GM12872 (cell line): ENCODE data around the gene RABL2B.
"Not testable (repeated sequence)": the region's sequence is repeated elsewhere in the genome, so short reads cannot be mapped to it uniquely, and the experiment has no call there.

Experiments used
- TF ChIP-seq, protein P1 (sequence below): IDR thresholded peaks from 3 replicates; pipeline ENCODE4 v1.5.1; 2011; ENCODE audit warnings: low read depth, mild to moderate bottlenecking, low read length, moderate library complexity; ENCODE audit not compliant: insufficient read depth

The RABL2B gene

DNA sequence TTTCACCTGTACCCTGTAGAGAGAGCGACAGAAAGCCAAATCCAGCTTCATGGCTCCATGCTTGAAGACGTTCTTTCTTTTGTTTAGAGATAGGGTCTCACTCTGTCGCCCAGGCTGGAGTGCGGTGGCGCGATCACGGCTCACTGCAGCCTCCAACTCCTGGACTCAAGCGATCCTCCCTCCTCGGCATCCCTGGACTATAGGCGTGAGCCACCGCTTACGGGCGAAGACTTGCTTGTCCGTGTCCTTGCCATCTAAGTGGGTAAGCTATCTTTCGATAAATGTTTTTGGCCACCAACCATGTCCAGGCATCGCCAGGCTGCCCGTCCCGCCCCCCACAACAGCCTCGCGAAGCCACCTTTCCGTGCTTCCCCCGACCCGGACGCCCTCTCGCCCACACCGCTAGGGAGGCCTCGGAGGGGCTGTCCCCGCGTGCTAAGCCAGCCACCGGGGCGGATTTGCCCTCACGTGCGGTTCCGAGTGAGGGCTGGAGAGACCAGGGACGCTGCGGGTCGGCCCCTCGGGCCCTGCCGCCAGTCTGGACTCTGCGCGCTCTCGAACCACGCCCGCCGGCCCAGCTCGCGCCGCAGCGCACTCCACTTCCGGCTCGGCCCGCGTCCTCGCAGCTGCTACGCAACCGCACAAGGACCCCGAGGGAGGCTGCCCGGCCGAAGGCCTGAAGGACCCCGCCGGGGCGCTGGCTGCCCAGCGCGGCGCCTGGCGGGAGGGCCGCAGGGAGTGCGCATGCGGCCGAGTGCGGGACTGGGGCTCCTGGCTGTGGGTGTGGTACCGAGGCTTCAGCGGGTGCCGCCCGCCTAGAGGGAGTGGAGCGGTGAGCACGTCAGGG lies at the start of gene RABL2B:
Gene RABL2B, minus strand, starts transcription at position 604 of the 847 bp plus-strand sequence. CDS start 1,342 bp downstream, outside the sequence.
- TF ChIP-seq, protein P1, sequence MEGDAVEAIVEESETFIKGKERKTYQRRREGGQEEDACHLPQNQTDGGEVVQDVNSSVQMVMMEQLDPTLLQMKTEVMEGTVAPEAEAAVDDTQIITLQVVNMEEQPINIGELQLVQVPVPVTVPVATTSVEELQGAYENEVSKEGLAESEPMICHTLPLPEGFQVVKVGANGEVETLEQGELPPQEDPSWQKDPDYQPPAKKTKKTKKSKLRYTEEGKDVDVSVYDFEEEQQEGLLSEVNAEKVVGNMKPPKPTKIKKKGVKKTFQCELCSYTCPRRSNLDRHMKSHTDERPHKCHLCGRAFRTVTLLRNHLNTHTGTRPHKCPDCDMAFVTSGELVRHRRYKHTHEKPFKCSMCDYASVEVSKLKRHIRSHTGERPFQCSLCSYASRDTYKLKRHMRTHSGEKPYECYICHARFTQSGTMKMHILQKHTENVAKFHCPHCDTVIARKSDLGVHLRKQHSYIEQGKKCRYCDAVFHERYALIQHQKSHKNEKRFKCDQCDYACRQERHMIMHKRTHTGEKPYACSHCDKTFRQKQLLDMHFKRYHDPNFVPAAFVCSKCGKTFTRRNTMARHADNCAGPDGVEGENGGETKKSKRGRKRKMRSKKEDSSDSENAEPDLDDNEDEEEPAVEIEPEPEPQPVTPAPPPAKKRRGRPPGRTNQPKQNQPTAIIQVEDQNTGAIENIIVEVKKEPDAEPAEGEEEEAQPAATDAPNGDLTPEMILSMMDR, result not testable (repeated sequence)

DNA sequence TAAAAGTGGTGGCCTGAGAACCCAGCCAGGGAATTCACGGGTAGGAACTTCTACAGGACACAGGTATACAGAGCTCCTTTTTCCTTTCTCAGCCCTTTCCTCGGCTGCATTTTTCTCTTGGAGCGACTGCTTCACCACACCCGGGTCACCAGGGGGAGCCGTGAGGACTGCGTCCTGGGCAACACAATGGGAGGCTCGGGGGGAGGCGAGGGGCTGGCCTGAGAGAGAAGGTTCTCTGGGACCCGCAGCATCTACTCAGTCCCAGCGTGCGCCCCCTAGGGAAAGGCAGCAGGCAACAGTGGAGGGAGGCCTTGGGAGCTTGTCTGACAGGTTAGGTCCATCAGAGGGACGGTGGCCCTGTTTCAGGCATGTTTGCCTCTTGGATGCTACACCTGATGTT lies 8.3 kb downstream of the RABL2B start:
- TF ChIP-seq, protein P1, result peak; percentile 32; the same call in 2 of the 3 replicates

DNA sequence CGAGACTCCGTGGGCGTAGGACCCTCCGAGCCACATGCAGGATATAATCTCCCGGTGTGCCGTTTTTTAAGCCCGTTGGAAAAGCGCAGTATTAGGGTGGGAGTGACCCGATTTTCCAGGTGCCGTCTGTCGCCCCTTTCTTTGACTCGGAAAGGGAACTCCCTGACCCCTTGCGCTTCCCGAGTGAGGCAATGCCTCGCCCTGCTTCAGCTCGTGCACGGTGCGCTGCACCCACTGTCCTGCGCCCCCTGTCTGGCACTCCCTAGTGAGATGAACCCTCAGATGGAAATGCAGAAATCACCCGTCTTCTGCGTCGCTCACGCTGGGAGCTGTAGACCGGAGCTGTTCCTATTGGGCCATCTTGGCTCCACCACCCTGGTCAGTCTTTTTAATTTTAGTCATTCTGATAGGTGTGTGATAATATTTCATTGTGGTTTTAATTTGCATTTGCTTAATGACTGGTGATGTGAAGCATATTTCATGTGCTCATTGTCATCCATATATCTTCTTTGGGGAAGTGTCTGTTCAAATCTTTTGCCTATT lies 26.4 kb downstream of the RABL2B start:
- TF ChIP-seq, protein P1, result peak; percentile 25; the same call in 1 of the 3 replicates

DNA sequence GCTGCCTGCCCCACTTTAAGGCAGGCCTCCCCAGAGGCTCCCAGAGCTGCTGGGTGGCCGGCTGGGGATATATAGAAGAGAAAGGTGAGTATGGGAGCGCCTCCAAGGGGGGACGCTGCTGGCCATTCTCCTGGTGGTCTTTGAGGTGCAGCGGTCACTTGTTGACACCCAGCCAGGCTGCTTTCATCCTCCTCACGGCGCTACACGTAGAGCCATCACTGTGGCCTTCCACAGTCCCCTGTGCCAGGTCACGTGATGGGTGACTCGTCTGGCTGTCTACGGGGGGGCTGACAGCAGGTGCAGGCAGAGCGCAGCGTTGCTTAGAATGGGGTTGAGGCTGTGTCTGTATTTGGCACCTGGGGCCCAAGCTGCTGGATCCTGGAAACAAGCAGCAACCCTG lies 43.5 kb downstream of the RABL2B start:
- TF ChIP-seq, protein P1, result no peak

DNA sequence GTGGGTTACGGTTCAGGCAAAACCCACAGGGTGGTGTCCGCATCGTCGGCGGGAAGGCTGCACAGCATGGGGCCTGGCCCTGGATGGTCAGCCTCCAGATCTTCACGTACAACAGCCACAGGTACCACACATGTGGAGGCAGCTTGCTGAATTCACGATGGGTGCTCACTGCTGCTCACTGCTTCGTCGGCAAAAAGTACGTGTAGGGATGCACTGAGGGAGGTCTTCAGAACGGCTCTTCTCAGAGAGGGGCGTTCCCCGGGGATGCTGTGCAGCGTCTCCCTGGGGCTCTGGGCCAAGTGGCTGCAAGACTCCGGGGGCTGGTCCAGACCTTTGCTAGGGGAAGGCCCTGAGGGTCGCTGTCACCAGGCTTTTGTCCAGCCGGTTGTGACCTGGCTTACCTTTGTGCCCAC lies 44.2 kb downstream of the RABL2B start:
- TF ChIP-seq, protein P1, result no peak

DNA sequence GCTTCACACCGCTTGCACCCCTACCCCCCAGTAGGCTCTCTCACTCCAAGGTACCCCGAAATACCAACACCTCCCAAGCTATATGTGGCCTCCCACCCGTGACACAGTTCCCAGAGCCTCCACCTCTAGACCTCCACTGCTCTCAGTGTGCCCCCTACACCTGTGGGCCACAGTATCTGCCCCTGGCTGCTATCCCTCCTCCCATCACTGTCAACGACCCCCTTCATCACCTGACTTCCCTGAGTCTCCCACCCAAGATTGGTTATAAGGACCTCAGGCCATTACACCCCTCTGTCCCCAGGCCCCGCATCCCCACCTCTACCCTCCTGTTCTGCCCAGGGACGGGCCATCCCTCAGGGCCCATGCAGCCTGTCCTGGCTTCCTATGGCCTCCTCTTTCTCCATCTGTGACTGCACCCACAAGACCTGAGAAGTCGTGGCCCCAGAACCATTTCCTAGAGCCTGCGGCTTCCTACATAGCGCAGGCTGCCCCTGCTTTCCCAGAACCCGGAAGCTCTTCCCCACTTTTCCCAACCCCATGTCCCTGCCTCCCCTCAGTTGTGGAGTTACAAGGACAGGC lies 44.7 kb downstream of the RABL2B start:
- TF ChIP-seq, protein P1, result no peak

DNA sequence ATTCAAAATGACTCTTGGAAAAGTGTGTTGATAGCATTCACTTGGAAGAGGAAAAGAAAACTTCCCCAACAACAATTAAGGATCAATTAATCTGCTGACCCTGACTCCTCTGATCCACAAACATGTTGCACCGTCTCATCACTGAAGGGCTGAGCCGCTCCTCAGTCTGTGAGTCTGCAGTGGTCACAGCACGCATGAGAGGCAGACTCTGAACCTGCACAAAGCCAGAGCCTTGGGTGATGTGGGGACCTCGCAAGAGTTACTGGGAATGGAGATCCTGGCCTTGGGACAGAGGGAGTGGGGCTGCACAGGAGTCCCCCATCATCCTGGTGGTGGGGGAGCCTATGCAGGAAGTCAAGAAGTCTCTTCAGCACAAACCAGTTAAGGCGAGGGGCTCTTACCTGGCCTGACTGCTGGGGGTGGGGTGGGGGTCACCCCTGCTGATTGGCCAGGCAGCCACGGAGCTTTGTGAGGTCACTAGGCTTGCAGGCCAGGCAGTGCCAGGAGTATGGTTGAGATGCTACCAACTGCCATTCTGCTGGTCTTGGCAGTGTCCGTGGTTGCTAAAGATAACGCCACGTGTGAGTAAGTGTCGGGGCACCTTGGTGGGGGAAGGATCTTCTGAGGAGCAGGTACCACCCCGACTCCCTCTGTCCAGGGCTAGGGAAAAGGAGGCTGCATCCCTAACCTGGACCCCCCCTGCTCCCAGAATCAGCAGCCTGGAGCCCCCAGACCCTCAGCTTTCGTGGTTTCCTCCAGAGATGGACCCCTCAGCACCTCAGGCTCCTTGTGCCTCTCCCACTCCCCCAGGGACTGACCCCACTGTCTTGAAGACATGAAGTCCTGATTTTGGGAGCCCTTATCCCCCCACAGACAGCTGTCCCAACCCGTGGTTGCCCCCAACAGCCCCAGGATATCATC lies 45.4 kb downstream of the RABL2B start, which contains the start of gene ACR:
Gene ACR, plus strand, starts transcription at position 477 of the 921 bp plus-strand sequence. Its CDS starts 32 bp downstream, at position 509.
- TF ChIP-seq, protein P1, result no peak
